Right lobe of liver (tissue), 4 donors: Measurements from ENCODE around the gene DNMT3A.

Source experiments
- CTCF ChIP-seq, 4 donors: fragments of 200-600 bp in 3 of 4; fragments of 450-650 bp in 1 of 4; IDR thresholded peaks; one replicate each; pipeline versions ENCODE4 v1.5.1 to v1.8.0; 2016 to 2022; ENCODE audit warnings: antibody characterized with exemption in 4 of 4, mild to moderate bottlenecking in 2 of 4
- POLR2A ChIP-seq: fragments of 450-650 bp; IDR thresholded peaks from one replicate; pipeline ENCODE4 v1.6.1; 2017; ENCODE audit warnings: antibody characterized with exemption, mild to moderate bottlenecking
- donor health status: DM: no; HTN: no; CAD: no.
- donor health status: DM: no; HTN: no; CAD: no.
- donor health status: DM: no; HTN: yes; CAD: no.

GRCh38 chr2:25273985-25274535, 67.7 kb downstream of the DNMT3A start:
- no peak for TF ChIP-seq CTCF (IDR thresholded peaks at IDR 0.05)
- TF ChIP-seq POLR2A = no peak
